WERI-Rb-1 (cell line): ENCODE results near the gene ITGAL.

Source experiments
- DNase-seq: peaks from one replicate; pipeline ENCODE4 v3.0.0-alpha.2; 2020
- H3K27ac ChIP-seq: fragments of 250-450 bp; sonication (Bioruptor Pico); 2 replicates; pipeline ENCODE4 v1.5.1; 2020; ENCODE audit warnings: mild to moderate bottlenecking, moderate library complexity
- H3K27me3 ChIP-seq: fragments of 250-450 bp; sonication (Bioruptor Pico); 2 replicates; pipeline ENCODE4 v1.5.1; 2021; ENCODE audit warnings: mild to moderate bottlenecking, low read depth, moderate library complexity; ENCODE audit not compliant: insufficient read depth, severe bottlenecking
- H3K36me3 ChIP-seq: fragments of 250-450 bp; sonication (Bioruptor Pico); 2 replicates; pipeline ENCODE4 v1.5.1; 2020; ENCODE audit warnings: mild to moderate bottlenecking, moderate library complexity
- H3K4me3 ChIP-seq: 2 replicates; pipeline ENCODE4 v1.5.1; 2011; ENCODE audit warnings: low read depth, mild to moderate bottlenecking, control low read depth, low read length
- H3K9me3 ChIP-seq: fragments of 250-450 bp; sonication (Bioruptor Pico); 2 replicates; pipeline ENCODE4 v1.5.1; 2021; ENCODE audit warnings: mild to moderate bottlenecking, moderate library complexity; ENCODE audit not compliant: severe bottlenecking
- TF ChIP-seq, protein P1 (sequence below): IDR thresholded peaks from 2 replicates; pipeline ENCODE4 v1.5.1; 2011; ENCODE audit warnings: low read depth, mild to moderate bottlenecking, control low read depth, inconsistent platforms, low read length

ITGAL gene

DNA sequence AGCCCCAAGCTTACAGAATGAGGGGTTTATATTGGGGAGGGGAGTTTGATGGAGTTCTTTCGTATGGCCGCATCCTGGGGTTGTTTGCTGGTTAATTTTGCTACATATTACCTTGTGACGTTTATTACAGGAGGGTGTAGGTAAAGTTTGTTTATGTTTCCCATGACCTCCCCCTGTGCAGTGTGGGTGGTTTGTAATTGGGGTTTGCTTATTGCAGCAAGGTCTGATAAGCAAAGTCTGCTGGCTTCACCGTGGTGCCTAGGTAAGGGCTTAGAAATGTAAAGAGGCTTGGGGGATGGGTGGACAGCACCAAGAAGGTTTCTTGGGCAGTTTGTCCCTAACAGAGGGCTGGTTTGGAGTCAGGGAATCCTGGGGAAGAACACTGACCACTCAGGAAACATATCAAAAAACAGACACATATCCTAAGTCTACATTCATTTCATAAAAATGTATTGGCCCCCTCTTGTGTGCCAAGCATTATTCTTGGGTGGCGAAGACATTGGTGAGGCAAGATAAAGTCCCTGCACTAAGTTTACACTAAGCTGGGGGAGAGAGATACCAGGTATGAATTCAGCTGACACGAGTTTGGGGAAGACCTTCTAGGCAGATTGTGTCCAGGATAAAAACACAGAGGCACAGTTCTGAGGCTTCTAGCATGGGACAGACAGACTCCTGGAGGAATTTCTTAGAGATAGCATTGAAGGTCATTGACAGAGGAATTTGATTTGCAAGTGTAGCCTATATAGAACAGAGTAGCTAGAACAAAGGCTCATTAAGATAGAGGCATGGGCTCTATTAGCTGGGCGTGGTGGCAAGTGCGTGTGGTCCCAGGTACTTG lies 76.1 kb downstream of the ITGAL start:
- Histone ChIP-seq H3K36me3 (peaks cover 4% of the 10 kb centered on the region; the same call in 1 of the 2 replicates), H3K9me3 (no peaks in the 10 kb centered on the region), H3K4me3 (no peak overlapping the region), H3K27ac (no peak overlapping the region), H3K27me3 (no peaks in the 10 kb centered on the region)
- TF ChIP-seq, protein P1, sequence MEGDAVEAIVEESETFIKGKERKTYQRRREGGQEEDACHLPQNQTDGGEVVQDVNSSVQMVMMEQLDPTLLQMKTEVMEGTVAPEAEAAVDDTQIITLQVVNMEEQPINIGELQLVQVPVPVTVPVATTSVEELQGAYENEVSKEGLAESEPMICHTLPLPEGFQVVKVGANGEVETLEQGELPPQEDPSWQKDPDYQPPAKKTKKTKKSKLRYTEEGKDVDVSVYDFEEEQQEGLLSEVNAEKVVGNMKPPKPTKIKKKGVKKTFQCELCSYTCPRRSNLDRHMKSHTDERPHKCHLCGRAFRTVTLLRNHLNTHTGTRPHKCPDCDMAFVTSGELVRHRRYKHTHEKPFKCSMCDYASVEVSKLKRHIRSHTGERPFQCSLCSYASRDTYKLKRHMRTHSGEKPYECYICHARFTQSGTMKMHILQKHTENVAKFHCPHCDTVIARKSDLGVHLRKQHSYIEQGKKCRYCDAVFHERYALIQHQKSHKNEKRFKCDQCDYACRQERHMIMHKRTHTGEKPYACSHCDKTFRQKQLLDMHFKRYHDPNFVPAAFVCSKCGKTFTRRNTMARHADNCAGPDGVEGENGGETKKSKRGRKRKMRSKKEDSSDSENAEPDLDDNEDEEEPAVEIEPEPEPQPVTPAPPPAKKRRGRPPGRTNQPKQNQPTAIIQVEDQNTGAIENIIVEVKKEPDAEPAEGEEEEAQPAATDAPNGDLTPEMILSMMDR = no peak
- no peak for DNase-seq

DNA sequence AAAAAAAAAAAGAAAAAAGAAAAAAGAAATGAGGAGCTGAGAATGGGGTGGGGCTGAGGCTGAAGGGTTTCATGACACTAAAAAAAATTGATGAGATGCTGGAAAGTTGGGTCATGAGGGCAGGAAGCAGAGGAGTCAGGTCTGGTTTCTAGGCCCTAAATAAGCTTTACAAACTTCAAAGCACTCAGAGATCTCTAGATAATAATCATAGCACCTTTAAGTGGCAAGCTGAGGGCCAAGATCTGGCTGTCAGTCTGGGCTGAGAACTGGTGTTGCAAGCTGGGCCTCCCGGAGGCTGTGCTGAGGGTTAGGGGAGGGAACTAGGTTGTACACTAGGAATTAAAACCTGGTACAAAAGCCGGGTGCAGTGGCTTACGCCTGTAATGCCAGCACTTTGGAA lies 79.2 kb downstream of the ITGAL start:
- Histone ChIP-seq H3K27me3 (no peaks in the 10 kb centered on the region), H3K9me3 (no peaks in the 10 kb centered on the region), H3K36me3 (peaks cover 14% of the 10 kb centered on the region), H3K27ac (no peak overlapping the region), H3K4me3 (no peak overlapping the region)
- TF ChIP-seq, protein P1 = no peak
- no peak for DNase-seq

DNA sequence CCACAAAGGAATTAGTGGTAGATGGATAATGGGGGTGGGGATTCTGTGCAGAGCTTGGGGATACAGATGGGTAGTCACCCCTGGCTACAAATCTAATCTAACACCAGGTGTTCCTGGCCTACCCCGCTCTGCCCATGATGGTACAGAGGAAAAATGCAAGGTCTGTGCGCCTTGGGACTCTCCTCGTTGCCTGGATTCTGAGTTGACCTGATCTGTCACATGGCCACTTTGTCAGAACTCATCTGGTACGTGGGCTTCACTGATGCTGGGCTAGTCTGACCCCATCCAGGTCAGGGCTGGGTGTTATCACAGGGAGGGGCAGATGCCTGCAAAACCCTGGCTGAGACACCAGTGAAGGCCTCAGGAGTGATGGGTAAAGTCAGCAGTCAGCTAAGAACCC lies 80.4 kb downstream of the ITGAL start:
- Histone ChIP-seq H3K9me3 (no peaks in the 10 kb centered on the region), H3K36me3 (peaks cover 14% of the 10 kb centered on the region), H3K4me3 (no peak overlapping the region), H3K27ac (no peak overlapping the region), H3K27me3 (no peaks in the 10 kb centered on the region)
- TF ChIP-seq, protein P1 = no peak
- DNase-seq = no peak

DNA sequence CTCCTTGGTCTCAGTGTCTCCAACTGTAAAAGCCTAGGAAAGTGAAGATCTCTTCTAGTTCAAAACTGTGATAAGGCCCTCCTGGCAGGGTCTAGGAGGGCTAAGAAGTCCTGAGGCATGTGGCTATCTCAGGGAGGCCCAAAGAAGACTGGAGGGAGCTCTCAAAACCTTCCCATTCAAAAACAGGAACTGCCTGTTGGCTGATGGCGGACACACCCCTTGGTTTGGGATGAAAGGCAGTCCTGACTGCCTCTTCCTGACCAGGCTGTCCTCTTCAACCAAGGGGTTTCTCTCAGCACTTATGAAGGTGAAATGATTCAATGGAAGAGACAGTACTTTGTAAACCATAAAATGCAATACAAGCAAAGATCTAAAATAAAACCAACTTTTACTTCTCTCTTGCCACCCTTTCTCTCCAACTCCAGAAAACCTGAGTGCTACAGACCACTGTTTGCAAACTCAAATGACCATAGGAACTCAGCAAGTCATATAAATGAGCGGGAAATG lies 80.9 kb downstream of the ITGAL start:
- TF ChIP-seq, protein P1 = no peak
- no peak overlapping the region for H3K4me3 ChIP-seq
- DNase-seq = no peak
- H3K27me3 ChIP-seq = no peaks in the 10 kb centered on the region
- no peak overlapping the region for H3K27ac ChIP-seq
- no peaks in the 10 kb centered on the region for H3K9me3 ChIP-seq
- H3K36me3 ChIP-seq = peaks cover 14% of the 10 kb centered on the region

DNA sequence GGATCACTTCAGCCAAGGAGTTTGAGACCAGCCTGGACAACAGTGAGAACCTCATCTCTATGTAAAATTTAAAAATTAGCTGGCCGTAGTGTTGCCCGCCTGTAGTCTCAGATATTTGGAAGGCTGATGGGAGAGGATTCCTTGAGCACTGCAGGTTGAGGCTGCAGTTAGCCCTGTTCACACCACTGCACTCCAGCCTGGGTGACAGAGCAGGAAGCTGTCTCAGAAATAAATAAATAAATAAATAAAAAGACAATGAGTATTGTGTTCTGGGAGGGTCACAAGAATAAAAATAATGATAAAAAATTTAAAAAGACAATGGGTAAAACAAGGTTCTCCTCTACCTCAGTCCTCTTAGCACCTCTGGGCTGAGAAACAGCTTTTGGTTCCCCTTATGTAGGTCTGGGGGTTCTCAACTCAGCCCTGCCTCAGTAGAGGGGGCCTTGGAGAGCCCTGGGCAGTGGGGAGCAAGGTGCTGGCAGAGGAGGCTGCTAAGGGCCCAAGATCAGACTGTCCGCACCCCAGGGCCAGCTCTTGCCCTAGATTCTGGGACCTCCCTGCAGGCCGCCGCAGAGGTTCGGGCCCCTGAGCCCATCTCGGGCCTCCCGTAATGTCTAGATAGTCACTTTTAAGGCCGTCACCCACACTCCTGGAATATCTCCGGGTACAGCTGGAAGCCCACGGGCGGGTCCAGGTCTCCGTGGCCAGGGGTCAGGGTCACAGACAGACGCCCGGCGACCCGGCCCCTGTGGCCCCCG lies 82.2 kb downstream of the ITGAL start:
- TF ChIP-seq, protein P1 = no peak
- no peak for DNase-seq
- no peaks in the 10 kb centered on the region for H3K27me3 ChIP-seq
- H3K36me3 ChIP-seq = peaks cover 14% of the 10 kb centered on the region
- no peak overlapping the region for H3K4me3 ChIP-seq
- H3K27ac ChIP-seq = no peak overlapping the region
- H3K9me3 ChIP-seq = no peaks in the 10 kb centered on the region
